A549 (cell line): ENCODE measurements around the gene MGMT. TPM values are rescaled to one million over a fixed set of nuclear protein-coding genes. Genes with fewer than 3 reads are reported as not detected.

Experiments used
- ATAC-seq, 2 experiments: fragments of 200-7000 bp in 1 of 2; fragments of >200 bp in 1 of 2; cut with Nextera tagmentation in 1 of 2; cut with Tn5 transposase in 1 of 2; 3 replicates each; pipeline versions ENCODE4 v1.8.0 to v1.9.1; 2018 to 2020; ENCODE audit warnings: mild to moderate bottlenecking in 1 of 2, moderate library complexity in 1 of 2
- CTCF ChIA-PET: fragments of 300-600 bp; sonication (Branson Sonifier 250); formaldehyde crosslinking; extraction: SDS; loops from one replicate; lab custom pipeline; 2021; ENCODE audit warnings: antibody characterized with exemption, inconsistent platforms; lab: Yijun Ruan, JAX
- POLR2A ChIA-PET: fragments of 350-600 bp; formaldehyde crosslinking; extraction: SDS; loops from one replicate; lab custom pipeline; 2021; ENCODE audit warnings: antibody characterized with exemption, inconsistent platforms; lab: Yijun Ruan, JAX
- DNase-seq, 2 experiments: peaks; one replicate each; pipeline versions ENCODE4 v3.0.0 to v3.0.0-alpha.2; 2011 to 2016; ENCODE audit warnings: low read depth in 1 of 2, low spot score in 1 of 2
- FAIRE-seq: peaks from 2 replicates; lab custom pipeline; 2011; peaks lifted over from hg19 to GRCh38; lab: Jason Lieb, UNC
- H3K27ac ChIP-seq, 2 experiments: fragments of >200 bp; sonication (Bioruptor Twin); formaldehyde crosslinking; 3 replicates each; pipeline ENCODE4 v1.5.1; 2016 to 2017
- H3K4me1 ChIP-seq: fragments of >200 bp; sonication (Bioruptor Twin); formaldehyde crosslinking; 3 replicates; pipeline ENCODE4 v1.6.1; 2016
- H3K4me2 ChIP-seq: fragments of >200 bp; sonication (Bioruptor Twin); formaldehyde crosslinking; 3 replicates; pipeline ENCODE4 v1.6.1; 2016
- H3K4me3 ChIP-seq: fragments of >200 bp; sonication (Bioruptor Twin); formaldehyde crosslinking; 3 replicates; pipeline ENCODE4 v1.5.1; 2016
- H3K9me3 ChIP-seq: fragments of >200 bp; sonication (Bioruptor Twin); formaldehyde crosslinking; 3 replicates; pipeline ENCODE4 v1.6.1; 2016
- BHLHE40 ChIP-seq: IDR thresholded peaks from 2 replicates; pipeline ENCODE4 v1.6.1; 2012; ENCODE audit warnings: low read depth, low read length, inconsistent platforms
- CBX8 ChIP-seq: fragments of 200-600 bp; sonication (generic); IDR thresholded peaks from 2 replicates; pipeline ENCODE4 v1.6.1; 2016
- CEBPB ChIP-seq, 2 experiments: fragments of >200 bp in 1 of 2; sonication (Bioruptor Twin) in 1 of 2; formaldehyde crosslinking in 1 of 2; IDR thresholded peaks; 2 replicates each; pipeline ENCODE4 v1.6.1; 2012 to 2016
- CHD4 ChIP-seq: fragments of 200-600 bp; sonication (generic); IDR thresholded peaks from 2 replicates; pipeline ENCODE4 v1.6.1; 2016; ENCODE audit warnings: antibody characterized with exemption, mild to moderate bottlenecking, borderline replicate concordance
- EHF ChIP-seq: fragments of 250-450 bp; sonication (Bioruptor Pico); IDR thresholded peaks from 2 replicates; pipeline ENCODE4 v1.5.0; 2020; ENCODE audit warnings: mild to moderate bottlenecking
- ESRRA ChIP-seq: fragments of 150-350 bp; IDR thresholded peaks from 2 replicates; pipeline ENCODE4 v1.6.1; 2014; ENCODE audit warnings: mild to moderate bottlenecking, low read length, borderline replicate concordance
- FOSB ChIP-seq: fragments of 250-450 bp; sonication (Bioruptor Pico); IDR thresholded peaks from 2 replicates; pipeline ENCODE4 v1.5.0; 2020; ENCODE audit warnings: mild to moderate bottlenecking, moderate library complexity
- HOXB13 ChIP-seq: fragments of 250-450 bp; sonication (Bioruptor Pico); IDR thresholded peaks from 2 replicates; pipeline ENCODE4 v1.5.0; 2020; ENCODE audit warnings: low read depth, mild to moderate bottlenecking, moderate library complexity
- HOXB5 ChIP-seq: fragments of 250-450 bp; sonication (Bioruptor Pico); IDR thresholded peaks from 2 replicates; pipeline ENCODE4 v1.5.0; 2020; ENCODE audit warnings: mild to moderate bottlenecking, moderate library complexity
- KDM1A ChIP-seq: fragments of 200-600 bp; sonication (generic); IDR thresholded peaks from 2 replicates; pipeline ENCODE4 v1.6.1; 2016; ENCODE audit warnings: low read depth, mild to moderate bottlenecking
- MAFK ChIP-seq: fragments of 450-650 bp; IDR thresholded peaks from 2 replicates; pipeline ENCODE4 v1.6.1; 2014; ENCODE audit not compliant: partially characterized antibody
- MAZ ChIP-seq: fragments of 150-350 bp; IDR thresholded peaks from 2 replicates; pipeline ENCODE4 v1.6.1; 2014; ENCODE audit warnings: antibody characterized with exemption, low read depth, low read length, borderline replicate concordance
- POLR2A ChIP-seq: IDR thresholded peaks from 2 replicates; pipeline ENCODE4 v1.6.1; 2012; ENCODE audit warnings: mild to moderate bottlenecking, low read length
- RAD21 ChIP-seq, 2 experiments: fragments of >200 bp in 1 of 2; sonication (Bioruptor Twin) in 1 of 2; formaldehyde crosslinking in 1 of 2; IDR thresholded peaks in 1 of 2; conservative IDR thresholded peaks in 1 of 2; 2 replicates in 1 of 2; 3 replicates in 1 of 2; pipeline ENCODE4 v1.6.1; 2012 to 2018; ENCODE audit warnings: inconsistent platforms in 1 of 2
- RFX5 ChIP-seq: fragments of 450-650 bp; IDR thresholded peaks from 2 replicates; pipeline ENCODE4 v1.7.1; 2014; ENCODE audit warnings: antibody characterized with exemption, mild to moderate bottlenecking, moderate library complexity
- RNF2 ChIP-seq: fragments of 200-600 bp; sonication (generic); IDR thresholded peaks from 2 replicates; pipeline ENCODE4 v1.6.1; 2016; ENCODE audit warnings: low read depth, mild to moderate bottlenecking, antibody characterized with exemption, moderate library complexity, borderline replicate concordance
- SMC3 ChIP-seq: fragments of >200 bp; sonication (Bioruptor Twin); formaldehyde crosslinking; IDR thresholded peaks from 3 replicates; pipeline ENCODE4 v1.6.1; 2018; ENCODE audit warnings: inconsistent platforms
- SREBF2 ChIP-seq: fragments of 450-650 bp; IDR thresholded peaks from 2 replicates; pipeline ENCODE4 v1.6.1; 2014; ENCODE audit warnings: mild to moderate bottlenecking, moderate library complexity
- TFCP2L1 ChIP-seq: fragments of 250-450 bp; sonication (Bioruptor Pico); IDR thresholded peaks from 2 replicates; pipeline ENCODE4 v1.5.0; 2021; ENCODE audit warnings: mild to moderate bottlenecking
- ZFP36 ChIP-seq: fragments of 450-650 bp; IDR thresholded peaks from 2 replicates; pipeline ENCODE4 v1.6.1; 2014; ENCODE audit warnings: borderline replicate concordance; ENCODE audit not compliant: partially characterized antibody
- WGBS: methylation state at CpG from one replicate; pipeline ENCODE4 v1.1.6; 2017; ENCODE audit errors: missing lambda C conversion rate; 5-methylcytosine and 5-hydroxymethylcytosine counted together
- polyA plus RNA-seq, 4 experiments: library from polyadenylated mRNA; depleted of rRNA in 3 of 4; stranded (reverse); fragments of >200 nt; fragmentation: RNase III in 1 of 4; extraction: RNeasy Plus Mini Kit Qiagen cat#74134 plus additional on column Dnase treatment in 1 of 4; gene quantifications; 2 replicates in 3 of 4; 3 replicates in 1 of 4; pipeline ENCODE4 v1.2.3, GENCODE V29; 2011 to 2017
- TF ChIP-seq, protein P1 (sequence below): fragments of 150-350 bp; IDR thresholded peaks from 2 replicates; pipeline ENCODE4 v1.6.1; 2014; ENCODE audit warnings: low read depth, mild to moderate bottlenecking, low read length
- TF ChIP-seq, protein P2 (sequence below): fragments of 250-450 bp; sonication (Bioruptor Pico); IDR thresholded peaks from 2 replicates; pipeline ENCODE4 v1.5.0; 2020; ENCODE audit warnings: low read depth, mild to moderate bottlenecking, moderate library complexity
- TF ChIP-seq, protein P3 (sequence below): IDR thresholded peaks from 2 replicates; pipeline ENCODE4 v1.6.1; 2012; ENCODE audit warnings: low read depth, borderline replicate concordance
- TF ChIP-seq, protein P4 (sequence below): fragments of >200 bp; sonication (Bioruptor Twin); formaldehyde crosslinking; IDR thresholded peaks from 2 replicates; pipeline ENCODE4 v1.6.1; 2016

MGMT gene
- polyA plus RNA-seq, 2 of the 4 experiments (the other 2 are of a cell fraction) = 4.9 to 5.2 TPM

DNA sequence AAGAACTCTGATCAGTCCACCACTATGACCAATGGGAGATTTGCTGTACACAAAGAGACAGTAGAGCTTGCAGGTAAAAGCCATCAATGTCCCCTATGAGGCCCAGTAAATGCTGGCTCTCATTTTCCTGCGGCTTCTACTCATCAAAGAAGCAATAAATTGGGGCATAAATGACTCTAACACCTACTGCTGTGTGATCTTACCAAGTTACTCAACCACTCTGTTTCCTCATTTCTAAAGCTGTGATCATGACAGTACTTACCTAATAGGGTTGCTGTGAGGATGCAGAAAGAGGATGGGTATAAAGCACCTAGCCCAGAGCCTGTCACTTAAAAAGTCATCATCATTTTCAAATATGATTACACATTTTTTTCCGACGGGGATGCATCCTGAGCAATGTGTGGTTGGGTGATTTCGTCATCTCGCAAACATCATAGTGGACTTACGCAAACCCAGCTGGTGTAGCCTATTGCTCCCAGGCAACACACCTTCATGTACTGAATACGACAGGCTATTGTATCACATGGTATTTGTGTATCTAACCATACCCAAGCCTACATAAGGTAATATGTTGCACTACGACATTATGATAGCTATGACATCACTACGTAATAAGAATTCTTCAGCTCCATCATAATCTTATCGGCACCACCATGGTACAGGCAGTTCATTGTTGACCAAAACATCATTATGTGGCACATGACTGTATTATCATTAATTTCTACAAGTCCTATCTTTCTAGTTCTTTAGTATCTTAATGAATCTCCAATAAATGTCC lies 7.1 kb upstream of the MGMT start:
- POLR2A ChIA-PET = no interaction called here

DNA sequence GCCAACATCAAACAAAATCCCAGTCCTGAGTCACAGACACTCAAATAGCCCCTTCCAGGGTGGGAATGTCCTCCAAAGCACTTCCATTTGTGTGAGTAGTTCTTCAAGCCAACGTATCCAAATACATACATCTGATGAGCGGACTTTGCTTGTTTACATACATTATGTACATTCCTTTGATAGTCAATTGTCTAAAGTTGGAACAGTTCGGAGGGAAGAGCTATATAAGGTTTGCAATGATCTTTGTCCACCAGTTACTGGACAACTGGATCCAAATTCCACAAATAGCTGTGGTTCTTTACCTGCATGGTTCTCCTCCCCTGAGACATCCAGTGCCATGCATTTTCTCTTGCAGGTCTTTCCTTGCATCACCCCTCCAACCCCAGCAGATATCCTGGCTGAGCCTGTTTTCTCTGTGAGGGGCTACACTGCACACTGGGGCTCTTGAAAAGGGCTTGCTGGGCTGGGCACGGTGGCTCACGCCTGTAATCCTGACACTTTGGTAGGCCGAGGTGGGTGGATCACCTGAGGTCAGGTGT lies 4.7 kb upstream of the MGMT start:
- Histone ChIP-seq H3K4me2 (no peak overlapping the region), H3K9me3 (0 out of 3 replicates have a peak, but pooled peaks cover under 1% of the 10 kb centered on the region), H3K27ac (no peak overlapping the region), H3K4me3 (no peak overlapping the region), H3K4me1 (no peaks in the 10 kb centered on the region)
- WGBS = 8% methylated on average over 6 of the region's 6 CpGs
- ChIA-PET CTCF (interaction anchor here (1.2 kb wide), 1 partner anchor 35 kb away, joined by 3 read pairs; no protein-coding TSS in a partner anchor), POLR2A (no interaction called here)
- TF ChIP-seq KDM1A (no peak), SREBF2 (no peak), ZFP36 (no peak), EHF (CRISPR knock-in tag) (no peak), MAZ (no peak), HOXB5 (no peak)
- TF ChIP-seq, protein P1, sequence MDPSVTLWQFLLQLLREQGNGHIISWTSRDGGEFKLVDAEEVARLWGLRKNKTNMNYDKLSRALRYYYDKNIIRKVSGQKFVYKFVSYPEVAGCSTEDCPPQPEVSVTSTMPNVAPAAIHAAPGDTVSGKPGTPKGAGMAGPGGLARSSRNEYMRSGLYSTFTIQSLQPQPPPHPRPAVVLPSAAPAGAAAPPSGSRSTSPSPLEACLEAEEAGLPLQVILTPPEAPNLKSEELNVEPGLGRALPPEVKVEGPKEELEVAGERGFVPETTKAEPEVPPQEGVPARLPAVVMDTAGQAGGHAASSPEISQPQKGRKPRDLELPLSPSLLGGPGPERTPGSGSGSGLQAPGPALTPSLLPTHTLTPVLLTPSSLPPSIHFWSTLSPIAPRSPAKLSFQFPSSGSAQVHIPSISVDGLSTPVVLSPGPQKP = no peak
- TF ChIP-seq, protein P2, sequence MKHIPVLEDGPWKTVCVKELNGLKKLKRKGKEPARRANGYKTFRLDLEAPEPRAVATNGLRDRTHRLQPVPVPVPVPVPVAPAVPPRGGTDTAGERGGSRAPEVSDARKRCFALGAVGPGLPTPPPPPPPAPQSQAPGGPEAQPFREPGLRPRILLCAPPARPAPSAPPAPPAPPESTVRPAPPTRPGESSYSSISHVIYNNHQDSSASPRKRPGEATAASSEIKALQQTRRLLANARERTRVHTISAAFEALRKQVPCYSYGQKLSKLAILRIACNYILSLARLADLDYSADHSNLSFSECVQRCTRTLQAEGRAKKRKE = no peak
- ATAC-seq = no peak
- FAIRE-seq = no peak
- DNase-seq = no peak

More for the DNA sequence above, 7.1 kb upstream of the MGMT start:
- ATAC-seq (no peak), FAIRE-seq (no peak), DNase-seq (no peak)
- no peaks in the 10 kb centered on the region for H3K4me1 ChIP-seq
- no peak overlapping the region for H3K4me2 ChIP-seq
- H3K9me3 ChIP-seq = 0 out of 3 replicates have a peak, but pooled peaks cover 2% of the 10 kb centered on the region
- H3K27ac ChIP-seq = no peak overlapping the region
- TF ChIP-seq FOSB (CRISPR knock-in tag) (no peak), CBX8 (no peak), CHD4 (no peak), RFX5 (no peak), CEBPB (IDR thresholded peaks at IDR 0.05) (no peak), HOXB13 (CRISPR knock-in tag) (no peak)
- CTCF ChIA-PET = no interaction called here
- no peak overlapping the region for H3K4me3 ChIP-seq
- WGBS = 39% methylated on average over 10 of the region's 10 CpGs

DNA sequence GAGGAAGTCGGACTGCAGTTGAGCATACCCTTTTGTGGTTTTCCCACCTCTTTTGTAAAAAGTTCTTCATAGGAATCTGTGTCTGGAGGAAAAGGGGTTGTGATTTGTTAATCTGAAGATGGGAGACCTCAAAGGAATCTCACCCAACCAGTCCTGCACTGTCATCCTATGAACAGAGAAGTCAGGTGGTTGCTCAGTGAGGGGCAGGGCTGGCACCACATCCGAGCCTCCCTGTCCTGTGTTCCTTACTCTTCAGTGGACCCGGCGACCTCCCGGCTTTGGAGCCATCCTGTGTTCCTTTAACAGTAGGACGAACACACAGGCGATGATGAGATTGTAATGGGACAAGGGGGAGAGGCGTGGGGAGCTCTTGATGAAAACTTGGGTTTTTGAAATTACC lies 2.8 kb upstream of the MGMT start:
- Histone ChIP-seq H3K4me3 (no peak overlapping the region), H3K27ac (no peak overlapping the region), H3K4me2 (no peak overlapping the region), H3K9me3 (no peaks in the 10 kb centered on the region), H3K4me1 (no peaks in the 10 kb centered on the region)
- DNase-seq (no peak), ATAC-seq (no peak), FAIRE-seq (no peak)
- TF ChIP-seq BHLHE40 (no peak), ZFP36 (no peak), TFCP2L1 (no peak), HOXB13 (CRISPR knock-in tag) (no peak), MAFK (no peak), RFX5 (no peak), HOXB5 (no peak), RAD21 (conservative IDR thresholded peaks at IDR 0.05 in 1 of 2, IDR thresholded peaks at IDR 0.05 in 1 of 2) (no peak), POLR2A (no peak), SMC3 (no peak), RNF2 (no peak), ESRRA (no peak)
- TF ChIP-seq, protein P3, sequence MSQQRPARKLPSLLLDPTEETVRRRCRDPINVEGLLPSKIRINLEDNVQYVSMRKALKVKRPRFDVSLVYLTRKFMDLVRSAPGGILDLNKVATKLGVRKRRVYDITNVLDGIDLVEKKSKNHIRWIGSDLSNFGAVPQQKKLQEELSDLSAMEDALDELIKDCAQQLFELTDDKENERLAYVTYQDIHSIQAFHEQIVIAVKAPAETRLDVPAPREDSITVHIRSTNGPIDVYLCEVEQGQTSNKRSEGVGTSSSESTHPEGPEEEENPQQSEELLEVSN = no peak
- TF ChIP-seq, protein P4, sequence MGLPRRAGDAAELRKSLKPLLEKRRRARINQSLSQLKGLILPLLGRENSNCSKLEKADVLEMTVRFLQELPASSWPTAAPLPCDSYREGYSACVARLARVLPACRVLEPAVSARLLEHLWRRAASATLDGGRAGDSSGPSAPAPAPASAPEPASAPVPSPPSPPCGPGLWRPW = no peak
- TF ChIP-seq, protein P2 = no peak
- WGBS = 48% methylated on average over 8 of the region's 8 CpGs
- ChIA-PET POLR2A (no interaction called here), CTCF (no interaction called here)
